ENCODE data around the gene NWD2. TPM values are rescaled to one million over a fixed set of nuclear protein-coding genes. Genes with fewer than 3 reads are reported as not detected.
A peak's percentile ranks its signal among the peaks of the same experiment; 100 is the strongest.

Gene NWD2
- total and polyA plus RNA-seq, 10 of the 15 experiments (the other 5 are each of a cell fraction or from before 2014, with no cell fraction given): not detected

GRCh38 chr4:37400241-37400881 lies 155.8 kb downstream of the NWD2 start (continued):
- TF ChIP-seq ASH2L (IDR thresholded peaks at IDR 0.05; ENCODE audit: borderline replicate concordance, low read depth) (no peak), NFYA (IDR thresholded peaks at IDR 0.05; ENCODE audit: borderline replicate concordance, low read depth, low read length) (no peak), CEBPB (IDR thresholded peaks at IDR 0.05; ENCODE audit: borderline replicate concordance in 1 of 2, low read depth in 2 of 2, low read length in 2 of 2) (0 out of 4 replicates have a peak, but pooled peaks of 1 of the 2 experiments have one; percentile 27), NRF1 (conservative IDR thresholded peaks at IDR 0.05; ENCODE audit: low read depth, low read length) (no peak), TCF3 (IDR thresholded peaks at IDR 0.05; ENCODE audit: borderline replicate concordance, insufficient read depth, low read depth, low read length) (no peak), RELA (IDR thresholded peaks at IDR 0.05; ENCODE audit: borderline replicate concordance, partially characterized antibody) (no peak), KAT2A (conservative IDR thresholded peaks at IDR 0.05; ENCODE audit: control insufficient read depth, low read depth, low read length) (no peak), FOS (IDR thresholded peaks at IDR 0.05; ENCODE audit: borderline replicate concordance, extremely low read depth, insufficient read length) (no peak), ATF7 (IDR thresholded peaks at IDR 0.05; ENCODE audit: low read depth) (peak; percentile 90), CBX5 (IDR thresholded peaks at IDR 0.05; ENCODE audit: low read depth) (no peak), HDGF (IDR thresholded peaks at IDR 0.05) (no peak), CBFB (IDR thresholded peaks at IDR 0.05; ENCODE audit: low read depth) (0 out of 2 replicates have a peak, but pooled peaks have one; percentile 28), EGR1 (IDR thresholded peaks at IDR 0.05; ENCODE audit: borderline replicate concordance in 1 of 2, low read depth in 2 of 2, low read length in 2 of 2) (no peak), SRF (IDR thresholded peaks at IDR 0.05; ENCODE audit: low read depth in 2 of 2, low read length in 2 of 2) (no peak), ZSCAN29 (IDR thresholded peaks at IDR 0.05) (no peak), MTA3 (IDR thresholded peaks at IDR 0.05; ENCODE audit: borderline replicate concordance, low read length) (no peak; the same call in 1 of the 2 replicates), E4F1 (IDR thresholded peaks at IDR 0.05; ENCODE audit: borderline replicate concordance, partially characterized antibody) (no peak), EED (IDR thresholded peaks at IDR 0.05; ENCODE audit: low read depth) (peak; percentile 43; the same call in 1 of the 2 replicates)
- TF ChIP-seq, protein P1, sequence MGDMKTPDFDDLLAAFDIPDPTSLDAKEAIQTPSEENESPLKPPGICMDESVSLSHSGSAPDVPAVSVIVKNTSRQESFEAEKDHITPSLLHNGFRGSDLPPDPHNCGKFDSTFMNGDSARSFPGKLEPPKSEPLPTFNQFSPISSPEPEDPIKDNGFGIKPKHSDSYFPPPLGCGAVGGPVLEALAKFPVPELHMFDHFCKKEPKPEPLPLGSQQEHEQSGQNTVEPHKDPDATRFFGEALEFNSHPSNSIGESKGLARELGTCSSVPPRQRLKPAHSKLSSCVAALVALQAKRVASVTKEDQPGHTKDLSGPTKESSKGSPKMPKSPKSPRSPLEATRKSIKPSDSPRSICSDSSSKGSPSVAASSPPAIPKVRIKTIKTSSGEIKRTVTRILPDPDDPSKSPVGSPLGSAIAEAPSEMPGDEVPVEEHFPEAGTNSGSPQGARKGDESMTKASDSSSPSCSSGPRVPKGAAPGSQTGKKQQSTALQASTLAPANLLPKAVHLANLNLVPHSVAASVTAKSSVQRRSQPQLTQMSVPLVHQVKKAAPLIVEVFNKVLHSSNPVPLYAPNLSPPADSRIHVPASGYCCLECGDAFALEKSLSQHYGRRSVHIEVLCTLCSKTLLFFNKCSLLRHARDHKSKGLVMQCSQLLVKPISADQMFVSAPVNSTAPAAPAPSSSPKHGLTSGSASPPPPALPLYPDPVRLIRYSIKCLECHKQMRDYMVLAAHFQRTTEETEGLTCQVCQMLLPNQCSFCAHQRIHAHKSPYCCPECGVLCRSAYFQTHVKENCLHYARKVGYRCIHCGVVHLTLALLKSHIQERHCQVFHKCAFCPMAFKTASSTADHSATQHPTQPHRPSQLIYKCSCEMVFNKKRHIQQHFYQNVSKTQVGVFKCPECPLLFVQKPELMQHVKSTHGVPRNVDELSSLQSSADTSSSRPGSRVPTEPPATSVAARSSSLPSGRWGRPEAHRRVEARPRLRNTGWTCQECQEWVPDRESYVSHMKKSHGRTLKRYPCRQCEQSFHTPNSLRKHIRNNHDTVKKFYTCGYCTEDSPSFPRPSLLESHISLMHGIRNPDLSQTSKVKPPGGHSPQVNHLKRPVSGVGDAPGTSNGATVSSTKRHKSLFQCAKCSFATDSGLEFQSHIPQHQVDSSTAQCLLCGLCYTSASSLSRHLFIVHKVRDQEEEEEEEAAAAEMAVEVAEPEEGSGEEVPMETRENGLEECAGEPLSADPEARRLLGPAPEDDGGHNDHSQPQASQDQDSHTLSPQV (IDR thresholded peaks at IDR 0.05): no peak
- TF ChIP-seq, protein P2, sequence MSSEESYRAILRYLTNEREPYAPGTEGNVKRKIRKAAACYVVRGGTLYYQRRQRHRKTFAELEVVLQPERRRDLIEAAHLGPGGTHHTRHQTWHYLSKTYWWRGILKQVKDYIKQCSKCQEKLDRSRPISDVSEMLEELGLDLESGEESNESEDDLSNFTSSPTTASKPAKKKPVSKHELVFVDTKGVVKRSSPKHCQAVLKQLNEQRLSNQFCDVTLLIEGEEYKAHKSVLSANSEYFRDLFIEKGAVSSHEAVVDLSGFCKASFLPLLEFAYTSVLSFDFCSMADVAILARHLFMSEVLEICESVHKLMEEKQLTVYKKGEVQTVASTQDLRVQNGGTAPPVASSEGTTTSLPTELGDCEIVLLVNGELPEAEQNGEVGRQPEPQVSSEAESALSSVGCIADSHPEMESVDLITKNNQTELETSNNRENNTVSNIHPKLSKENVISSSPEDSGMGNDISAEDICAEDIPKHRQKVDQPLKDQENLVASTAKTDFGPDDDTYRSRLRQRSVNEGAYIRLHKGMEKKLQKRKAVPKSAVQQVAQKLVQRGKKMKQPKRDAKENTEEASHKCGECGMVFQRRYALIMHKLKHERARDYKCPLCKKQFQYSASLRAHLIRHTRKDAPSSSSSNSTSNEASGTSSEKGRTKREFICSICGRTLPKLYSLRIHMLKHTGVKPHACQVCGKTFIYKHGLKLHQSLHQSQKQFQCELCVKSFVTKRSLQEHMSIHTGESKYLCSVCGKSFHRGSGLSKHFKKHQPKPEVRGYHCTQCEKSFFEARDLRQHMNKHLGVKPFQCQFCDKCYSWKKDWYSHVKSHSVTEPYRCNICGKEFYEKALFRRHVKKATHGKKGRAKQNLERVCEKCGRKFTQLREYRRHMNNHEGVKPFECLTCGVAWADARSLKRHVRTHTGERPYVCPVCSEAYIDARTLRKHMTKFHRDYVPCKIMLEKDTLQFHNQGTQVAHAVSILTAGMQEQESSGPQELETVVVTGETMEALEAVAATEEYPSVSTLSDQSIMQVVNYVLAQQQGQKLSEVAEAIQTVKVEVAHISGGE (CRISPR knock-in tag; IDR thresholded peaks at IDR 0.05): no peak
